ENCODE measurements around the gene WFIKKN1.

The WFIKKN1 gene

GRCh38 chr16:648781-649589 is 18.2 kb downstream of the WFIKKN1 start, which contains the start of gene WDR90:
WDR90 (plus strand) TSS chr16:649365; CDS start chr16:649417, 52 bp downstream.
- Histone ChIP-seq H4K20me1 (peaks cover 43% of the 10 kb centered on the region), H3K9ac (peak within 1 kb of the TSS; percentile 88), H3K4me3 (peak within 1 kb of the TSS; percentile 86), H3K4me2 (peak within 1 kb of the TSS; percentile 91), H3K27me3 (no peaks in the 10 kb centered on the region), H3K27ac (peak within 1 kb of the TSS; percentile 88), H3K36me3 (peaks cover 43% of the 10 kb centered on the region), H3K4me1 (peaks cover 56% of the 10 kb centered on the region), H3K9me3 (no peaks in the 10 kb centered on the region)
- TF ChIP-seq Cebpa-rat (IDR thresholded peaks at IDR 0.05): no peak

- peak overlapping the region; percentile 88 for H3K9ac ChIP-seq
- H3K9me3 ChIP-seq: no peaks in the 10 kb centered on the region
- no peaks in the 10 kb centered on the region for H3K27me3 ChIP-seq
- peaks cover 46% of the 10 kb centered on the region for H3K36me3 ChIP-seq
- H3K4me2 ChIP-seq: peak overlapping the region; percentile 91
- H3K4me1 ChIP-seq: peaks cover 50% of the 10 kb centered on the region
- H4K20me1 ChIP-seq: peaks cover 36% of the 10 kb centered on the region
- peak overlapping the region; percentile 88 for H3K27ac ChIP-seq
- no peak for TF ChIP-seq Cebpa-rat (IDR thresholded peaks at IDR 0.05)
- peak overlapping the region; percentile 86 for H3K4me3 ChIP-seq
Observed at GRCh38 chr16:649631-650030, 18.8 kb downstream of the WFIKKN1 start.

- H3K27me3 ChIP-seq: no peaks in the 10 kb centered on the region
- H3K27ac ChIP-seq: no peak overlapping the region
- H3K9me3 ChIP-seq: no peaks in the 10 kb centered on the region
- no peak for TF ChIP-seq Cebpa-rat (IDR thresholded peaks at IDR 0.05)
- peaks cover 57% of the 10 kb centered on the region for H3K36me3 ChIP-seq
- H3K4me1 ChIP-seq: peaks cover 31% of the 10 kb centered on the region
- H3K9ac ChIP-seq: no peak overlapping the region
- H3K4me2 ChIP-seq: no peak overlapping the region
- peaks cover 15% of the 10 kb centered on the region for H4K20me1 ChIP-seq
- H3K4me3 ChIP-seq: no peak overlapping the region
Observed at GRCh38 chr16:651844-652243, 21.1 kb downstream of the WFIKKN1 start.

GRCh38 chr16:652454-653305 is 21.9 kb downstream of the WFIKKN1 start:
- H3K9ac ChIP-seq: 0 out of 2 replicates have a peak overlapping the region, but pooled peaks have one; percentile 15
- H3K27ac ChIP-seq: no peak overlapping the region
- H3K36me3 ChIP-seq: peaks cover 58% of the 10 kb centered on the region
- no peaks in the 10 kb centered on the region for H3K9me3 ChIP-seq
- H3K27me3 ChIP-seq: no peaks in the 10 kb centered on the region
- H3K4me2 ChIP-seq: no peak overlapping the region
- H3K4me3 ChIP-seq: no peak overlapping the region
- peaks cover 6% of the 10 kb centered on the region; the same call in 1 of the 2 replicates for H4K20me1 ChIP-seq
- TF ChIP-seq Cebpa-rat (IDR thresholded peaks at IDR 0.05): no peak
- peaks cover 23% of the 10 kb centered on the region for H3K4me1 ChIP-seq

GRCh38 chr16:654034-654433 is 23.2 kb downstream of the WFIKKN1 start:
- Histone ChIP-seq H3K4me3 (no peak overlapping the region), H3K9me3 (no peaks in the 10 kb centered on the region), H3K9ac (no peak overlapping the region), H3K4me1 (peaks cover 11% of the 10 kb centered on the region), H3K4me2 (no peak overlapping the region), H3K36me3 (peaks cover 71% of the 10 kb centered on the region), H3K27ac (no peak overlapping the region), H3K27me3 (no peaks in the 10 kb centered on the region), H4K20me1 (no peaks in the 10 kb centered on the region)
- TF ChIP-seq Cebpa-rat (IDR thresholded peaks at IDR 0.05): no peak

GRCh38 chr16:657487-657886 is 26.7 kb downstream of the WFIKKN1 start:
- no peaks in the 10 kb centered on the region for H4K20me1 ChIP-seq
- H3K27ac ChIP-seq: no peak overlapping the region
- peaks cover 74% of the 10 kb centered on the region for H3K36me3 ChIP-seq
- H3K4me3 ChIP-seq: no peak overlapping the region
- H3K4me2 ChIP-seq: no peak overlapping the region
- no peak for TF ChIP-seq Cebpa-rat (IDR thresholded peaks at IDR 0.05)
- no peak overlapping the region for H3K9ac ChIP-seq
- peaks cover 19% of the 10 kb centered on the region for H3K4me1 ChIP-seq
- H3K27me3 ChIP-seq: no peaks in the 10 kb centered on the region
- no peaks in the 10 kb centered on the region for H3K9me3 ChIP-seq

- H3K9me3 ChIP-seq: no peaks in the 10 kb centered on the region
- no peaks in the 10 kb centered on the region for H3K27me3 ChIP-seq
- no peak for TF ChIP-seq Cebpa-rat (IDR thresholded peaks at IDR 0.05)
- no peak overlapping the region for H3K4me2 ChIP-seq
- no peak overlapping the region for H3K9ac ChIP-seq
- peaks cover 64% of the 10 kb centered on the region for H3K36me3 ChIP-seq
- no peak overlapping the region for H3K27ac ChIP-seq
- no peak overlapping the region for H3K4me3 ChIP-seq
- no peaks in the 10 kb centered on the region for H4K20me1 ChIP-seq
- H3K4me1 ChIP-seq: peaks cover 27% of the 10 kb centered on the region
Observed at GRCh38 chr16:658679-659571, 28.1 kb downstream of the WFIKKN1 start.

- peaks cover 61% of the 10 kb centered on the region for H3K36me3 ChIP-seq
- H3K4me2 ChIP-seq: no peak overlapping the region; the same call in 1 of the 2 replicates
- H3K9me3 ChIP-seq: no peaks in the 10 kb centered on the region
- H3K4me3 ChIP-seq: no peak overlapping the region
- H3K4me1 ChIP-seq: peaks cover 34% of the 10 kb centered on the region
- H3K9ac ChIP-seq: no peak overlapping the region
- H3K27me3 ChIP-seq: no peaks in the 10 kb centered on the region
- TF ChIP-seq Cebpa-rat (IDR thresholded peaks at IDR 0.05): no peak
- H3K27ac ChIP-seq: no peak overlapping the region
- H4K20me1 ChIP-seq: no peaks in the 10 kb centered on the region
Observed at GRCh38 chr16:659618-660017, 28.8 kb downstream of the WFIKKN1 start.

- Histone ChIP-seq H3K27me3 (no peaks in the 10 kb centered on the region), H3K36me3 (peaks cover 56% of the 10 kb centered on the region), H3K27ac (peak overlapping the region; percentile 68), H3K4me1 (peaks cover 39% of the 10 kb centered on the region), H3K4me3 (no peak overlapping the region), H3K4me2 (peak overlapping the region; percentile 70), H3K9me3 (no peaks in the 10 kb centered on the region), H3K9ac (0 out of 2 replicates have a peak overlapping the region, but pooled peaks have one; percentile 24), H4K20me1 (no peaks in the 10 kb centered on the region)
- TF ChIP-seq Cebpa-rat (IDR thresholded peaks at IDR 0.05): no peak
Observed at GRCh38 chr16:660132-660458, 29.3 kb downstream of the WFIKKN1 start.
